DOHH2 (cell line): ENCODE data around the gene POLE4.

Experiments
- H3F3A ChIP-seq: fragments of 200-600 bp; sonication (generic), shearing (Covaris generic); 2 replicates; pipeline ENCODE4 v1.6.0; 2016; ENCODE audit warnings: antibody characterized with exemption, mild to moderate bottlenecking; ENCODE audit not compliant: control insufficient read depth, insufficient read depth
- H3K27ac ChIP-seq: fragments of 200-600 bp; sonication (generic); 2 replicates; pipeline ENCODE4 v1.5.1; 2014; ENCODE audit warnings: low read depth, mild to moderate bottlenecking, low read length, moderate library complexity
- H3K27me3 ChIP-seq: fragments of 200-600 bp; sonication (generic); 2 replicates; pipeline ENCODE4 v1.6.1; 2014; ENCODE audit warnings: mild to moderate bottlenecking, low read length, mixed read lengths; ENCODE audit not compliant: control insufficient read depth
- H3K36me3 ChIP-seq: fragments of 200-600 bp; sonication (generic); 2 replicates; pipeline ENCODE4 v1.6.1; 2014; ENCODE audit warnings: mild to moderate bottlenecking, low read length, moderate library complexity, mixed read lengths; ENCODE audit not compliant: control insufficient read depth
- H3K4me1 ChIP-seq: fragments of 200-600 bp; sonication (generic); 2 replicates; pipeline ENCODE4 v1.6.1; 2014; ENCODE audit warnings: mild to moderate bottlenecking, low read length, mixed read lengths; ENCODE audit not compliant: control insufficient read depth
- H3K4me2 ChIP-seq: fragments of 200-600 bp; sonication (generic); 2 replicates; pipeline ENCODE4 v1.6.0; 2014; ENCODE audit warnings: mild to moderate bottlenecking, low read length, moderate library complexity
- H3K4me3 ChIP-seq: fragments of 200-600 bp; sonication (generic); 2 replicates; pipeline ENCODE4 v1.5.1; 2014; ENCODE audit warnings: mild to moderate bottlenecking, low read length, mixed read lengths
- H3K79me2 ChIP-seq: fragments of 200-600 bp; sonication (generic); 2 replicates; pipeline ENCODE4 v1.6.1; 2014; ENCODE audit warnings: mild to moderate bottlenecking, low read length, mixed read lengths; ENCODE audit not compliant: control insufficient read depth
- H3K9me2 ChIP-seq: fragments of 200-600 bp; sonication (generic); replicated peaks from 2 replicates; pipeline ENCODE4 v1.6.1; 2014; ENCODE audit warnings: mild to moderate bottlenecking, low read length, mixed read lengths; ENCODE audit not compliant: control insufficient read depth
- H3K9me3 ChIP-seq: fragments of 200-600 bp; sonication (generic); 2 replicates; pipeline ENCODE4 v1.6.1; 2014; ENCODE audit warnings: antibody characterized with exemption, low read length, mixed read lengths; ENCODE audit not compliant: control insufficient read depth, insufficient read depth
- H4K20me1 ChIP-seq: fragments of 200-600 bp; sonication (generic); 2 replicates; pipeline ENCODE4 v1.6.0; 2014; ENCODE audit warnings: low read depth, mild to moderate bottlenecking, antibody characterized with exemption, low read length, moderate library complexity; ENCODE audit not compliant: control insufficient read depth, insufficient read depth
- CTCF ChIP-seq: fragments of 200-600 bp; sonication (generic); IDR thresholded peaks from one replicate; pipeline ENCODE4 v1.5.1; 2014; ENCODE audit warnings: antibody characterized with exemption, mild to moderate bottlenecking, low read depth, low read length; ENCODE audit not compliant: poor library complexity, severe bottlenecking
- EZH2phosphoT487 ChIP-seq: fragments of 200-600 bp; sonication (generic); IDR thresholded peaks from 2 replicates; pipeline ENCODE4 v1.6.1; 2017; ENCODE audit warnings: borderline replicate concordance, mild to moderate bottlenecking, antibody characterized with exemption, low read length, moderate library complexity, mixed read lengths

POLE4 gene

GRCh38 chr2:74944987-74945787, 13.3 kb upstream of the POLE4 start:
- no peaks in the 10 kb centered on the region for H4K20me1 ChIP-seq
- no peaks in the 10 kb centered on the region for H3K79me2 ChIP-seq
- peaks cover 5% of the 10 kb centered on the region; the same call in 1 of the 2 replicates for H3K27me3 ChIP-seq
- H3K9me3 ChIP-seq, result peaks cover 8% of the 10 kb centered on the region; the same call in 1 of the 2 replicates
- H3K4me2 ChIP-seq, result no peak overlapping the region
- no peaks in the 10 kb centered on the region for H3K36me3 ChIP-seq
- peaks cover under 1% of the 10 kb centered on the region; the same call in 1 of the 2 replicates for H3K4me1 ChIP-seq
- TF ChIP-seq EZH2phosphoT487 (no peak), CTCF (no peak)
- no peak overlapping the region for H3K27ac ChIP-seq
- H3F3A ChIP-seq, result no peaks in the 10 kb centered on the region
- H3K9me2 ChIP-seq, result no peaks in the 10 kb centered on the region
- no peak overlapping the region for H3K4me3 ChIP-seq

DNA sequence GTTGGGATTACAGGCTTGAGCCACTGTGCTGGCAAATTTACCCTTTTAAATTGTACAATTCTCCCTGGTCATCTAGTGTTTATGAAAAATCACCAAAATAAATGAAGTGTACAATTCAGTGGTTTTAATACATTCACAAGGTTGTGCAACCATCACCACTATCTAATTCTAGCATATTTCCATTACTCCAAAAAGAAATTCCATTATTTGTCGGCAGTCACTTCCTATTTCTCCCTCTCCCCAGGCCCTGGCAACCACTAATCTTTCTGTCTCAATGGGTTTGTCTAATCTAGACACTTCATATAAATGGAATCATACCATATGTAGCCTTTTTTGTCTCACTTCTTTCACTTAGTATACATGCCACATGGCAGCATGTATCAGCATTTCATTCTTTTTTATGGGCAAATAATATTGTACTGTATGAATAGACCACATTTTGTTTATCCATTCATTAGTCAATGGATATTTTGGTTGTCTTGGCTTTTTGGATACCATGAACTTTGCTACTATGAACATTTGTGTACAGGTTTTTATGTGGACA, 12.6 kb upstream of the POLE4 start:
- Histone ChIP-seq H3K9me3 (peaks cover 8% of the 10 kb centered on the region; the same call in 1 of the 2 replicates), H3F3A (no peaks in the 10 kb centered on the region), H3K4me2 (no peak overlapping the region), H3K36me3 (no peaks in the 10 kb centered on the region), H3K9me2 (no peaks in the 10 kb centered on the region), H3K27me3 (peaks cover 5% of the 10 kb centered on the region; the same call in 1 of the 2 replicates), H3K4me3 (no peak overlapping the region), H3K79me2 (no peaks in the 10 kb centered on the region), H4K20me1 (no peaks in the 10 kb centered on the region), H3K27ac (no peak overlapping the region), H3K4me1 (peaks cover 6% of the 10 kb centered on the region)
- TF ChIP-seq EZH2phosphoT487 (no peak), CTCF (no peak)

DNA sequence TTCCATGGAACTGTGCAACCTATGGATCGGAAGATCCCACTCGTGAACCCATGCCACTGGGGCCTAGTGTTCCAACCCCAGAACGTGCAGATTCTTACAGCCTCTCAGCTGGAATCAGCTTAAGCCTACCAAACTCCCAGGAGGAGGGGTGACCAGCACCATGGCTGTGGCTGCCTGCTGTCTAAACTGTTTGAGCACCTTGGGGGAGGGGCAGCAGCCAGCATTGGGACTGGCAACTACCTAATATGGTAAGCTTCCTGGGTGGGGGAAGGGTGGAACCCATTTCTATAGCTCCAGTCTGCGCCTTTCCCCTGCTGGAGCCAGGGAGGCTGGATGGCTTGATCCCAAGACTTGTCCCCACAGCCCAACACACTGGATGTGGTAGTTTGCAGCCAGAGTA, 10.7 kb upstream of the POLE4 start:
- Histone ChIP-seq H3K36me3 (no peaks in the 10 kb centered on the region), H3K4me1 (peaks cover 15% of the 10 kb centered on the region), H3K4me3 (no peak overlapping the region), H4K20me1 (no peaks in the 10 kb centered on the region), H3K27ac (no peak overlapping the region), H3K9me2 (no peaks in the 10 kb centered on the region), H3K9me3 (peaks cover 8% of the 10 kb centered on the region; the same call in 1 of the 2 replicates), H3K79me2 (no peaks in the 10 kb centered on the region), H3K4me2 (no peak overlapping the region), H3F3A (no peaks in the 10 kb centered on the region; the same call in 1 of the 2 replicates), H3K27me3 (no peaks in the 10 kb centered on the region)
- no peak for TF ChIP-seq EZH2phosphoT487
- no peak for TF ChIP-seq CTCF
